ENCODE data around the gene DMAC2.

DMAC2 gene

GRCh38 chr19:41421973-41422372, 17.7 kb downstream of the DMAC2 start:
- DNase-seq, result no peak

- DNase-seq, result peak; percentile 98
These were observed 18.4 kb downstream of the DMAC2 start for GRCh38 chr19:41421314-41421713.

DNA sequence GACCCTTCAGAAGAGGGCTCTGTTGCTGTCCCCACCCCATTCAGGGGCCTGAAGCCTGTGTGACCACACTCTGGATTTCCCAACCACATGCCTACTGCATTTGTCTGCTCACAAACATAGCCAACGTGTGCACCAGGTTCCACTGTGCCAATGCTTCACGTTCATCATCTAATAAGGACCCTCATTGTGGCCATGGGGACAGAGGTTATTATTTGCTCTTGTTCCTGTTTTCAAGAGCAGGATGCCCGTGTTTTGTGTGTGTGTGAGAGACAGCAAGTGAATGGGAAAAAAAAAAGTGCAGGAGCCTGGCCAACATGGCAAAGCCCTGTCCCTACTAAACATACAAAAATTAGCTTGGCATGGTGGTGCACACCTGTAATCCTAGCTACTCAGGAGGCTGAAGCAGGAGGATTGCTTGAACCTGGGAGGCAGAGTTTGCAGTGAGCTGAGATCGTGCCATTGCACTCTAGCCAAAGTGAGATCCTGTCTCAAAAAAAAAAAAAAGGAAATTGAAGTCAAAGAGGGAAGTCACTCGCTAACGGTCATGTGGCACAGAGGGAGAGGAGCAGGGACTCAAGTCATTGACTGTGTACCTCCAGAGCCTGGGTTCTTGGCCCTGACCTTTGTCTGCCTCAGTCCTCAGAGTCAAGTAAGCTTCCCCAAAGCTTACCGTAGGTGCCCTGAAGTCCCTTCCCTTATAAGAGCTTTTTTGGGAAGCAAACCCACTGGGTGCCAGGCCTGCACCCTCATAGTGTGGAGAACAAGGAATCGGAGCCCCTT, 19.4 kb downstream of the DMAC2 start:
- DNase-seq, result peak; percentile 59

GRCh38 chr19:41416194-41416674, 23.5 kb downstream of the DMAC2 start:
- DNase-seq, result peak; percentile 98

DNA sequence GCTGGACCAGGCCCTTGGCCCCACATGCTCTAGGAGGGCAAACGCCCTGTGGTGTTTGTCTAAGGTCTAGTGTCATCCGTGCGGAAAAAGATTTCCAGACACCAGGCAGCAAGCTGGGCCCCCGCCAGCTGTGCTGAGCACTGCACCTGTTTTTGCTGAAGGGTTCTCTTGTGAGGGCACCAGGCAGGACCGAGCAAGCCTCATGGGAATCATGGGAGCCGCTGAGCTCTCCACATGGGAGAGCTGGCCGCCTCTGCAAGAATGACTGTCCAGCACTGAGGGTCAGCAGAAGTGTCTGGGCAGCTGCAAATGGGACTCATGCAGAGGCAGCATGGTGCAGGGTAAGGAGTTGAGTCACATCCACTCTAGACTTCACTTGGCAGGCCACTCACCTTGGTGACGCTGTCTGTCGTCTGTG, 24.5 kb downstream of the DMAC2 start:
- DNase-seq, result peak; percentile 100

DNA sequence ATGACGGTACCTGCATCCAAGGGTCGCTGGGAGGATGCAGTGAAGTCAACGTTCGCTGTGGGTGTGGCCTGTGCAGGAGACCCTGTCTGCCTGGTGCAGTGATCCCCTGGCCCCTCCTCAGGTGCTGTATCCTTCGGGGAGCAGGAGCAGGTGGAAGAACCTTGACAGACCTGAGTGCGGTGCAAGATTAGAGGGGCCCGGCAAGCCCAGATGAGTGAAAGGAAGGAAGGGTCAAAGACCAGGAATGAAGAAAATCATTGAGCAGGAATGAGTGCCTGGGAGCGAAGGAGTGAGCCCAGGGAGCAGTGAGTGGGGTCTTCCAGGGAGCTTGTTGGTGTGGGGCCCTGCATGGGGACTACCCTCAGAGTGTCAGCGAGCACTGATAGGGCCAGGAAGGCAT, 25.3 kb downstream of the DMAC2 start:
- no peak for DNase-seq

DNA sequence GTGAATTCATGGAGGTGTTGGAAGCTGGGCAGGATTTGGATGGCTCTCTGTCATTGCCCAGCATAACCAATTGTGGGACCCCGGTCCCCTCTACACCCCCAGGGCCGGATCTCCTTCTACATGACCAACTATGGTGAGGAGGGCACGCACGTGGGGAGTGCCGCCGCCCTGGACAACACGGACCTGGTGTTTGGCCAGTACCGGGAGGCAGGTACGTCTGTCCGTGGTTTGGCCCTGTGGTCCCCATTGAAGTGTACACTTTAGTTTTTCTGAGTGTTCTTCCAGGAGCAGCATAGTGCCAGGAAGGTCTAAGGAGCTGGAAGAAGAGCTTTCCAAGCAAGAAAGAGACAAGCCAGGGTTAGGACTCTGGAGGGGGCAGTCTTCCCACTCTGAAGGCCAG, 25.8 kb downstream of the DMAC2 start:
- no peak for DNase-seq

DNA sequence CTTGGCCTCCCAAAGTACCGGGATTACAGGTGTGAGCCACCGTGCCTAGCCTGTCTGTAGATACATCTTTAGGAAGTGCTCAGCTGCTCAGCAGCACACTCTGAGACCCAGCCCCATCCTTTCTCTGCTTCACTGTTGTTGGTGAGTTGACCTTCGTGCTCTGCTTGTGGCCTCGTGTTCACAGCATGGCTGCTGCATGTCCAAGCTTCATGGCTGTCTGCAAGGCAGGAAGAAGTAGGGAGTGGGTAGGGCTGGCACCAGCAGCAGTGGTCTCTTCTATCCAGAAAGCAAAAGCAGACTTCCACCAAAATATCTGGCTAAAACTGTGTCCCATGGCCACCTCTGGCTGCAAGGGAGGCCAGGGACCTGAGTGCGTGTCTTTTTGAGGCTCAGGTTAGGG, 26.8 kb downstream of the DMAC2 start:
- DNase-seq, result no peak

GRCh38 chr19:41411968-41412265, 27.8 kb downstream of the DMAC2 start:
- no peak for DNase-seq

- no peak for DNase-seq
These were observed 28.4 kb downstream of the DMAC2 start for GRCh38 chr19:41411100-41411967.

GRCh38 chr19:41410336-41411054, 29.2 kb downstream of the DMAC2 start:
- no peak for DNase-seq

DNA sequence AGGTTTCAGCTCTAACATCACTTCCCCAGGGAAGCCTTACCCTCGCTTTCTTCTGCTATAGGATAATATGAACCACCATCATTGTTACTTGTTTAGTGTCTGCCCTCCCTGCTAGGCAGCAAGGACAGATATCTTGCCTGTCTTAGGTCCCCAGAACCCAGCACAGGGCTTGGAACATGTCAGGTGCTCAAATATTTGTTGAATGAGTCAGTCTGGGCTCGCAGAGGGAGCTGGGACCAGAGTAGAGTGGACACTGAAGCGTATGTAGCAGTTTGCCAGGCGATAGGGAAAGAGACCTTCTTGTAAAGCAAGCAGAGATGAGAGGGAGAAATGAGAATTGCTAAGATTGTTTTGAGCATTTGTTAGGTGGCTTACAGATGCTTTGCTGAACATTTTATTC, 30.4 kb downstream of the DMAC2 start:
- DNase-seq, result peak; percentile 99

DNA sequence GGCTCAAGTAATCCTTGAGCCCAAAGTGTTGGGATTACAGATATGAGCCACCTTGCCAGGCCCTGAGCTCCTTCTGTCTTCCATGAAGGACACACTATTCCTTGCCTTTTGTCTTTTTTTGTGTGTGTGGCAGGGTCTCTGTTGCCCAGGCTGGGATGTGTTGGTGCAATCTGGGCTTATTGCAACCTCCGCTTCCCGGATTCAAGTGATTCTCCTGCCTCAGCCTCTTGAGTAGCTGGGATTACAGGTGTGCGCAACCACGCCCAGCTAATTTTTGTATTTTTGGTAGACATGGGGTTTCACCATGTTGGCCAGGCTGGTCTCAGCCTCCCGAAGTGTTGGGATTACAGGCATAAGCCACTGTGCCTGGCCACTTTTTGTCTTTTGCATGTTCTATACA, 30.9 kb downstream of the DMAC2 start:
- peak; percentile 63 for DNase-seq

- peak; percentile 57 for DNase-seq
These were observed 31.5 kb downstream of the DMAC2 start for GRCh38 chr19:41408256-41408655.

GRCh38 chr19:41407271-41407670, 32.4 kb downstream of the DMAC2 start:
- peak; percentile 77 for DNase-seq

- no peak for DNase-seq
These were observed 33.9 kb downstream of the DMAC2 start for GRCh38 chr19:41405776-41406175.

DNA sequence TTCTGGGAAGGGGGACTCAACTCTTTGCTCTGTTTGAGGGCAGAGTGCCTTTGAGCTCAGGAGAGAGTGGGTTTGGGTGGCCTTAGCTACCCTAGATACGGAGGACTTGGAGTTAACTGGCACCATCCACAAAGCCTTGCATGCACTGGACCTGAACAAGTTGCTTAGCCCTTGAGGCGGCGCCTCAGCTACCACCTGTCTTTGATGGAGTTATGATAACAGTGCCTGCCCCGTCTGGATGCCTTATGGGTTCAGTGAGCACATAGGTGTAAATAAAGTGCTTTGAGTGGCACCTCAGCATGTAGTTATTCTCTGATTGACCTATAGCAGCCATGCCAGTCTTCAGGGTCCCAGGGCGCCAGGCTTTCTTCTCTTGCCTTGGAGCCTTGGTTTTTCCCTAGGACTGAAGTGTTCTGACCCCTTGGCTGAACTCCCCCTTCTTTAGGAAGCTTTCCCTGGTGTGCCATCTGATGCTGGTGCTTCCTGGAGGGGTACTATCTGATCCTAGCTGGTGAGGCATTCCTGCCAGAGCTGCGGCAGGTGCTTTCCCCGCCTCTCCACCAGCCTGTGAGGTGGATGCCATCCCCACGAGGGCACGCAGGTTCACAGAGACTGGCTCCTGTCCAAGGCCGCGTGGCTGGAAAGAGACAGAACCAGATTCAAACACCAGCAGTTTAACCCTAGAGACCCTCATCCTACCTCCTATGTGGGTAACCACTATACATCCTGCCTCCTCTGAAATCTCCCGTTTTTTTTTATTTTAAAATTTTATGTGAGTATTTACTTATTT, 36.3 kb downstream of the DMAC2 start:
- DNase-seq, result peak; percentile 93

DNA sequence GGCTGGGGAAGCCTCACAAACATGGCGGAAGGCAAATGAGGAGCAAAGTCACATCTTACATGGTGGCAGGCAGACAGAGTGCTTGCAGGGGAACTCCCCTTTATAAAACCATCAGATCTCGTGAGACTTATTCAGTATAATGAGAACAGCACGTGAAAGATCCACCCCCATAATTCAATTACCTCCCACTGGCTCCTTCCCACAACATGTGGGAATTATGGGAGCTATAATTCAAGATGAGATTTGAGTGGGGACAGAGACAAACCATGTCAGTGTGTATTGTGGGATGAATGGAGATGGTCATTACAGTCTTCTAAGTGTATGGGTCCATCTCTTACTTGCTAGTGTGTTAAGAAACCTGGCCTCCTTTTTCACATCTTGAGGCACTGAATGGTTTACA, 37.7 kb downstream of the DMAC2 start:
- no peak for DNase-seq

GRCh38 chr19:41401483-41401882, 38.2 kb downstream of the DMAC2 start:
- no peak for DNase-seq

DNA sequence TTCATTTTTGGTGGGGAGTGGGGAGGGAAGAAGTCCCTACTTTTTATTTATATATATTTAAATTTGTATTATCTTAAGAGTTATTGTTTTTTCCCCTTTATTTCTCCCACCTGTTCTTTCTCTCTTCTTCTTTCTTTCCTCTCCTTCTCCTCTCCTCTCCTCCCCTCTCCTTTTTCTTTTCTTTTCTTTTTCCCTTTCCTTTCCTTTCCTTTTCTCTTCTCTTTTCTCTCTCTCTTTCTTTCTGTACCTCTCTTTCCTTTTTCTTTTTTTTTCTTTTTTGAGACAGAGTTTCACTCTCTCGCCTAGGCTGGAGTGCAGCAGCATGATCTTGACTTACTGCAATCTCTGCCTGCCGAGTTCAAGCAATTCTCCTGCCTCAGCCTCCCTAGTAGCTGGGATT, 40.2 kb downstream of the DMAC2 start:
- no peak for DNase-seq

GRCh38 chr19:41399091-41399490, 40.6 kb downstream of the DMAC2 start:
- no peak for DNase-seq

DNA sequence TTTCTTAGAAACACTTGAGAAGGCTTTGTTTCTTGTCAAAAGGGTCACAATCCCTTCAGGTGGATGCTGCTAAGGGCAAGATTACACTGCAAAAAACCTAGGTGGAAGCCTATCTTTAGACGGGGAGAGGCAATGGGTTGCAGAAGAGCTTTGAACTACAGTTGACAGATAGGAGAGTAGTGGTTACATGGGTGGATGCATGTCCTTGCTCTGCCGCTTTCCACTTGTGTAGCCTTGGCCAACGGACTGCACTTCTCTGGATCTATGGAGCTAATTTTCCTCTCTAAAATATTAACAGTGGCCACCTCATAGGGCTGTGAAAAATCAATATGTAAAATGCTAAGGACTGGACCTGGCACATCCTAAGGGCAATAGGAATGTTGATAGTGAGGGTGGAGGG, 41.1 kb downstream of the DMAC2 start:
- DNase-seq, result peak; percentile 44

- DNase-seq, result no peak
These were observed 41.7 kb downstream of the DMAC2 start for GRCh38 chr19:41398050-41398418.

Measured in DMS53 (cell line).